ENCODE results near the gene EEA1. TPM values are rescaled to one million over a fixed set of nuclear protein-coding genes. Genes with fewer than 3 reads are reported as not detected.
"Not testable (repeated sequence)": the region's sequence is repeated elsewhere in the genome, so short reads cannot be mapped to it uniquely, and the experiment has no call there.

The EEA1 gene
- total and polyA plus RNA-seq, 4 donors = 5.3 to 56.7 (median 24.6) TPM

- Histone ChIP-seq H3K27ac (ENCODE audit: low read depth in 1 of 2, low read length in 2 of 2) (no peak overlapping the region), H3K27me3 (ENCODE audit: control insufficient read depth in 1 of 2, insufficient read depth in 2 of 2, low read length in 1 of 2) (no peaks in the 10 kb centered on the region), H3K9me3 (ENCODE audit: control insufficient read depth, low read length) (no peaks in the 10 kb centered on the region), H3K36me3 (ENCODE audit: control insufficient read depth in 1 of 2, insufficient read depth in 2 of 2, low read length in 1 of 2) (no peaks in the 10 kb centered on the region), H3K4me1 (ENCODE audit: control insufficient read depth in 1 of 2, insufficient read depth in 2 of 2, low read length in 2 of 2) (peaks cover 0 to 5% of the 10 kb centered on the region in 2 donors), H3K4me3 (ENCODE audit: low read length in 2 of 2) (no peak overlapping the region)
- ATAC-seq (ENCODE audit: low FRiP score) (no peak), DNase-seq (no peak)
- 82 to 91% methylated on average over 5 of the region's 5 CpGs for WGBS, 2 donors
- intact Hi-C loops (cut with DNase I) = no loop called here
Measured at GRCh38 chr12:92764831-92765230, 164.3 kb downstream of the EEA1 start.

GRCh38 chr12:92762773-92763172 lies 166.3 kb downstream of the EEA1 start:
- Histone ChIP-seq H3K27ac (ENCODE audit: low read depth in 1 of 2, low read length in 2 of 2) (no peak overlapping the region), H3K27me3 (ENCODE audit: control insufficient read depth in 1 of 2, insufficient read depth in 2 of 2, low read length in 1 of 2) (no peaks in the 10 kb centered on the region), H3K4me1 (ENCODE audit: control insufficient read depth in 1 of 2, insufficient read depth in 2 of 2, low read length in 2 of 2) (no peaks in the 10 kb centered on the region), H3K4me3 (ENCODE audit: low read length in 2 of 2) (no peak overlapping the region), H3K9me3 (ENCODE audit: control insufficient read depth, low read length) (no peaks in the 10 kb centered on the region), H3K36me3 (ENCODE audit: control insufficient read depth in 1 of 2, insufficient read depth in 2 of 2, low read length in 1 of 2) (no peaks in the 10 kb centered on the region)
- no peak for DNase-seq
- 93 to 94% methylated on average over 5 of the region's 5 CpGs for whole genome bisulfite sequencing, 2 donors
- ATAC-seq (ENCODE audit: low FRiP score) = no peak
- intact Hi-C loops (cut with DNase I) = no loop called here

GRCh38 chr12:92759634-92760268 lies 169.3 kb downstream of the EEA1 start:
- no peak overlapping the region for H3K27ac ChIP-seq (ENCODE audit: low read depth in 1 of 2, low read length in 2 of 2)
- H3K36me3 ChIP-seq (ENCODE audit: control insufficient read depth in 1 of 2, insufficient read depth in 2 of 2, low read length in 1 of 2) = no peaks in the 10 kb centered on the region
- no peak for ATAC-seq (ENCODE audit: low FRiP score)
- H3K4me1 ChIP-seq (ENCODE audit: control insufficient read depth in 1 of 2, insufficient read depth in 2 of 2, low read length in 2 of 2) = no peaks in the 10 kb centered on the region
- no peaks in the 10 kb centered on the region for H3K9me3 ChIP-seq (ENCODE audit: control insufficient read depth, low read length)
- H3K27me3 ChIP-seq (ENCODE audit: control insufficient read depth in 1 of 2, insufficient read depth in 2 of 2, low read length in 1 of 2) = no peaks in the 10 kb centered on the region
- intact Hi-C loops (cut with DNase I) = no loop called here
- no peak overlapping the region for H3K4me3 ChIP-seq (ENCODE audit: low read length in 2 of 2)
- 65 to 71% methylated on average over 3 of the region's 3 CpGs for WGBS, 2 donors
- DNase-seq = no peak

GRCh38 chr12:92757597-92758121 lies 171.4 kb downstream of the EEA1 start:
- DNase-seq = no peak
- Histone ChIP-seq H3K36me3 (ENCODE audit: control insufficient read depth in 1 of 2, insufficient read depth in 2 of 2, low read length in 1 of 2) (no peaks in the 10 kb centered on the region), H3K4me1 (ENCODE audit: control insufficient read depth in 1 of 2, insufficient read depth in 2 of 2, low read length in 2 of 2) (no peaks in the 10 kb centered on the region), H3K27me3 (ENCODE audit: control insufficient read depth in 1 of 2, insufficient read depth in 2 of 2, low read length in 1 of 2) (no peaks in the 10 kb centered on the region), H3K27ac (ENCODE audit: low read depth in 1 of 2, low read length in 2 of 2) (no peak overlapping the region), H3K4me3 (ENCODE audit: low read length in 2 of 2) (no peak overlapping the region), H3K9me3 (ENCODE audit: control insufficient read depth, low read length) (no peaks in the 10 kb centered on the region)
- intact Hi-C loops (cut with DNase I) = no loop called here
- no peak for ATAC-seq (ENCODE audit: low FRiP score)
- 84 to 85% methylated on average over 5 of the region's 5 CpGs for WGBS, 2 donors

- 87 to 88% methylated on average over 3 of the region's 3 CpGs for WGBS, 2 donors
- intact Hi-C loops (cut with DNase I) = no loop called here
- ATAC-seq (ENCODE audit: low FRiP score) = no peak
Measured at GRCh38 chr12:92756898-92757596, 172.0 kb downstream of the EEA1 start.

GRCh38 chr12:92753976-92754885 lies 174.9 kb downstream of the EEA1 start:
- no peak overlapping the region for H3K27ac ChIP-seq (ENCODE audit: low read depth in 1 of 2, low read length in 2 of 2)
- ATAC-seq (ENCODE audit: low FRiP score) (peak; percentile 73), DNase-seq (no peak)
- no peaks in the 10 kb centered on the region for H3K36me3 ChIP-seq (ENCODE audit: control insufficient read depth in 1 of 2, insufficient read depth in 2 of 2, low read length in 1 of 2)
- H3K9me3 ChIP-seq (ENCODE audit: control insufficient read depth, low read length) = no peaks in the 10 kb centered on the region
- H3K4me3 ChIP-seq (ENCODE audit: low read length in 2 of 2) = no peak overlapping the region
- 79 to 80% methylated on average over 10 of the region's 10 CpGs for WGBS, 2 donors
- intact Hi-C loops (cut with DNase I) = no loop called here
- no peaks in the 10 kb centered on the region for H3K4me1 ChIP-seq (ENCODE audit: control insufficient read depth in 1 of 2, insufficient read depth in 2 of 2, low read length in 2 of 2)
- no peaks in the 10 kb centered on the region for H3K27me3 ChIP-seq (ENCODE audit: control insufficient read depth in 1 of 2, insufficient read depth in 2 of 2, low read length in 1 of 2)

More at GRCh38 chr12:92756898-92757596, 172.0 kb downstream of the EEA1 start:
- no peaks in the 10 kb centered on the region for H3K4me1 ChIP-seq (ENCODE audit: control insufficient read depth in 1 of 2, insufficient read depth in 2 of 2, low read length in 2 of 2)
- no peaks in the 10 kb centered on the region for H3K36me3 ChIP-seq (ENCODE audit: control insufficient read depth in 1 of 2, insufficient read depth in 2 of 2, low read length in 1 of 2)
- no peaks in the 10 kb centered on the region for H3K9me3 ChIP-seq (ENCODE audit: control insufficient read depth, low read length)
- DNase-seq = no peak
- H3K27ac ChIP-seq (ENCODE audit: low read depth in 1 of 2, low read length in 2 of 2) = no peak overlapping the region
- no peak overlapping the region for H3K4me3 ChIP-seq (ENCODE audit: low read length in 2 of 2)
- no peaks in the 10 kb centered on the region for H3K27me3 ChIP-seq (ENCODE audit: control insufficient read depth in 1 of 2, insufficient read depth in 2 of 2, low read length in 1 of 2)

GRCh38 chr12:92749691-92750090 lies 179.4 kb downstream of the EEA1 start:
- H3K27me3 ChIP-seq (ENCODE audit: control insufficient read depth in 1 of 2, insufficient read depth in 2 of 2, low read length in 1 of 2); H3K27ac ChIP-seq (ENCODE audit: low read depth in 1 of 2, low read length in 2 of 2); H3K4me1 ChIP-seq (ENCODE audit: control insufficient read depth in 1 of 2, insufficient read depth in 2 of 2, low read length in 2 of 2); H3K9me3 ChIP-seq (ENCODE audit: control insufficient read depth, low read length); DNase-seq; H3K4me3 ChIP-seq (ENCODE audit: low read length in 2 of 2); ATAC-seq (ENCODE audit: low FRiP score); H3K36me3 ChIP-seq (ENCODE audit: control insufficient read depth in 1 of 2, insufficient read depth in 2 of 2, low read length in 1 of 2); intact Hi-C loops (cut with DNase I): not testable (repeated sequence)

- intact Hi-C loops (cut with DNase I) = no loop called here
- 89 to 90% methylated on average over 1 of the region's 1 CpG for WGBS, 2 donors
- no peaks in the 10 kb centered on the region for H3K27me3 ChIP-seq (ENCODE audit: control insufficient read depth in 1 of 2, insufficient read depth in 2 of 2, low read length in 1 of 2)
- ATAC-seq (ENCODE audit: low FRiP score) (no peak), DNase-seq (no peak)
- no peak overlapping the region for H3K4me3 ChIP-seq (ENCODE audit: low read length in 2 of 2)
- no peak overlapping the region for H3K27ac ChIP-seq (ENCODE audit: low read depth in 1 of 2, low read length in 2 of 2)
- H3K36me3 ChIP-seq (ENCODE audit: control insufficient read depth in 1 of 2, insufficient read depth in 2 of 2, low read length in 1 of 2) = no peaks in the 10 kb centered on the region
- no peaks in the 10 kb centered on the region for H3K9me3 ChIP-seq (ENCODE audit: control insufficient read depth, low read length)
- H3K4me1 ChIP-seq (ENCODE audit: control insufficient read depth in 1 of 2, insufficient read depth in 2 of 2, low read length in 2 of 2) = no peaks in the 10 kb centered on the region
Measured at GRCh38 chr12:92747151-92747550, 181.9 kb downstream of the EEA1 start.
